Panc1 (cell line): Measurements from ENCODE around the gene GALNT13.

ENCODE experiments used
- CTCF ChIP-seq: fragments of 450-650 bp; IDR thresholded peaks from 2 replicates; pipeline ENCODE4 v1.5.1; 2017; ENCODE audit warnings: mild to moderate bottlenecking
- POLR2AphosphoS5 ChIP-seq: IDR thresholded peaks from 2 replicates; pipeline ENCODE4 v1.6.1; 2012; ENCODE audit warnings: mild to moderate bottlenecking, low read depth, low read length, moderate library complexity
- REST ChIP-seq, 2 experiments: IDR thresholded peaks; 2 replicates each; pipeline ENCODE4 v1.6.1; 2011 to 2012; ENCODE audit warnings: low read depth in 2 of 2, control low read depth in 1 of 2, low read length in 1 of 2, mild to moderate bottlenecking in 1 of 2, moderate library complexity in 1 of 2; ENCODE audit not compliant: insufficient read depth in 1 of 2
- SIN3A ChIP-seq: IDR thresholded peaks from 2 replicates; pipeline ENCODE4 v1.6.1; 2012; ENCODE audit warnings: low read depth, mild to moderate bottlenecking, low read length, moderate library complexity, borderline replicate concordance; ENCODE audit not compliant: insufficient read depth
- TCF7L2 ChIP-seq: IDR thresholded peaks from 2 replicates; pipeline ENCODE4 v1.6.1; 2011; ENCODE audit warnings: mild to moderate bottlenecking, low read depth, low read length, inconsistent platforms

- TF ChIP-seq CTCF, result no peak
- TF ChIP-seq POLR2AphosphoS5, result no peak
- no peak for TF ChIP-seq SIN3A
- no peak for TF ChIP-seq REST (IDR thresholded peaks at IDR 0.05; ENCODE audit: insufficient read depth in 1 of 2, low read depth in 2 of 2, low read length in 1 of 2)
- no peak for TF ChIP-seq TCF7L2
Observed at GRCh38 chr2:154489266-154489858, 617.6 kb downstream of the GALNT13 start.
